ENCODE measurements around the gene MYO5C. TPM values are rescaled to one million over a fixed set of nuclear protein-coding genes. Genes with fewer than 3 reads are reported as not detected.
A peak's percentile ranks its signal among the peaks of the same experiment; 100 is the strongest.

Gene MYO5C
- total RNA-seq, 1 donor from 2014 or later = 6.3 TPM

- ATAC-seq (no peak), DNase-seq (ENCODE audit: low spot score) (no peak)
These were observed 81.1 kb downstream of the MYO5C start for GRCh38 chr15:52214553-52214952.

GRCh38 chr15:52213206-52213605 is 82.4 kb downstream of the MYO5C start:
- DNase-seq (ENCODE audit: low spot score) = no peak
- ATAC-seq = no peak

DNA sequence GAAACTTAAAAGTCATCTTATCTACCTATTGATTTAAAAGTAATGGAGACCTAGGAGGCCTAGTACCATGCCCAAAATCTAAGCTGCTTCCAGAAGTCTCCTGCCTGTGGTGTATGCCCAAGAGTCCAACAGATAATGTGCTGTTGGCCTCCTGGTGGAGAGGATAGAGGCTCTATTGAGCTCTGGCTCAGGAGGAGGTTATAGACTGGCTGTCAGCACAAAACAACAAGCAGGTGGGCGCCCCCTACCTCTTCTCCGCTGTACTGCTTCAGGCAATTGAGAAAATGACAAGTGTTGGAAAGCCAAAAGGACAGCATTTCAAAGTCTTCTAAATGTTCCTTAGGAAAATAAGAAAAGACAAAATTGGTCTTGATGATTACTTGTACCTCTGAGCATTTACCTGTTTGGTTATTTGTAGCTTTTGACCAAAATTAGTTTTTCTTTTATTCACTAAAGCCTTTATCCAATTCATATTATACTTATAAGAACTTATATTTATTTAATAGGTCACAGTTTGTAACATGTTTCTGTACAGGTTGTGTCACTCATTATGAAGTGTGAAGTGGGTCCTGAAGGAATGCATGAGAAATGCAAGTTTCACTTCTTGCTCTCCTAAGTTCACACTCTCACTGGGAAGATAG is 87.2 kb downstream of the MYO5C start:
- DNase-seq (ENCODE audit: low spot score) = peak; percentile 57
- peak; percentile 88 for ATAC-seq

DNA sequence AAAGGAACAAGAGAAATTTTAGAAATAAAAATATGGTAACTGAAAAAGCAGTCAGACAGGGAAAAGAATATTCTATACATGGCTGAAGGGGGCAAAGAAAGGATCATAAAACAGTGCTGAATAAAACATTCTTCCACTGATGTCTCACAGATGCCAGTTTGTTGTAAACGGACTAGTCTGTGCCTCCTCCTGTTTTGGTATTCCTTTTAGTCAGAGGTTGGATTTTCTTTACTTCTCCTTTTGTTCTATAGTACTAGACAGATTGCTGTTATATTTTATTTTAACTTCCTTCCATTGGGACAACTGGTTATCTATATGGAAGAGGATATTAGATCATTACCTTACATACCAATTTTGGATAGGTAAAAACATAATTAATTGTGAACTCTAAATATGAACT is 88.4 kb downstream of the MYO5C start:
- DNase-seq (ENCODE audit: low spot score) (no peak), ATAC-seq (no peak)

DNA sequence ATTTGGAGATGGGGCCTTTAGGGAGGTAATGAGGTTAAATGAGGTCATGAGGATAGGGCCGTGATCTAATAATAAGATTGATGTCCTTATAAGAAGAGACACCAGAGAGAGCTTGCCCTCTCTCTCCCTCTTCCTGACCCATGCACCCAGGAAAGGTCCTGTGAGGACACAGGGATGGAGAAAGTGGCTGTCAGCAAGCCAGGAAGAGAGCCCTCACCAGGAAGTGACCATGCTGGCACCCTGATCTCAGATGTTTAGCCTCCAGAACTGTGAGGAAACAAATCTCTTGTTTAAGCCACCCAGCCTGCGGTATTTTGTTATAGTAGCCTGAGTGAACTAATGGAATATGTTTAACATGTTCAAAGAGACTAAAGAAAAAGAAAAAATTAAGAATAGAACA is 89.2 kb downstream of the MYO5C start:
- DNase-seq (ENCODE audit: low spot score) (peak; percentile 69), ATAC-seq (peak; percentile 92)

- ATAC-seq = no peak
These were observed 90.9 kb downstream of the MYO5C start for GRCh38 chr15:52204657-52205056.

GRCh38 chr15:52200831-52201365 is 94.7 kb downstream of the MYO5C start:
- no peak for DNase-seq (ENCODE audit: low spot score)

More at GRCh38 chr15:52204657-52205056, 90.9 kb downstream of the MYO5C start:
- no peak for DNase-seq (ENCODE audit: low spot score)

GRCh38 chr15:52199271-52199670 is 96.3 kb downstream of the MYO5C start:
- no peak for ATAC-seq

More at GRCh38 chr15:52200831-52201365, 94.7 kb downstream of the MYO5C start:
- ATAC-seq = no peak

GRCh38 chr15:52196891-52197290 is 98.7 kb downstream of the MYO5C start:
- no peak for DNase-seq (ENCODE audit: low spot score)
- ATAC-seq = no peak

More at GRCh38 chr15:52199271-52199670, 96.3 kb downstream of the MYO5C start:
- DNase-seq (ENCODE audit: low spot score) = no peak

GRCh38 chr15:52193791-52194190 is 101.8 kb downstream of the MYO5C start:
- no peak for DNase-seq (ENCODE audit: low spot score)
- no peak for ATAC-seq

DNA sequence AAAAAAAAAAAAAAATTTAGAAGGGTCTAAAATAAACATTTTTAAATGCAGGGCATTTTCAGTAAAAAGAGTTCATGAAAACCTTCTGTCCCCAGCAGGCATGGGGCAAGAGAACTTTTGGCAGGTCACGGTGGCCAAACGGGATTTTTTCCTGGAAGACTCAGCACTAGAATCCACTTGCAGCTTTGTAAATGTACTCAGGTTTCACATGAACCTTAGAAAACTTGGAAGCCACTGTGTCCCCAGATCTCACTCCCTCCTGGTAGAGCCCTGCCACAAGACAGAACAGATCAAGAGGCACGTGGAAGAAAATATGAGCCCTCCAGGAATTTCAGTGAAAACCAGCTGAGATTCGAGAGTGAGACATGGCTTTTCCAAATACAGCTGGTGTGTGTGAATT is 102.3 kb downstream of the MYO5C start:
- ATAC-seq (no peak), DNase-seq (ENCODE audit: low spot score) (no peak)

DNA sequence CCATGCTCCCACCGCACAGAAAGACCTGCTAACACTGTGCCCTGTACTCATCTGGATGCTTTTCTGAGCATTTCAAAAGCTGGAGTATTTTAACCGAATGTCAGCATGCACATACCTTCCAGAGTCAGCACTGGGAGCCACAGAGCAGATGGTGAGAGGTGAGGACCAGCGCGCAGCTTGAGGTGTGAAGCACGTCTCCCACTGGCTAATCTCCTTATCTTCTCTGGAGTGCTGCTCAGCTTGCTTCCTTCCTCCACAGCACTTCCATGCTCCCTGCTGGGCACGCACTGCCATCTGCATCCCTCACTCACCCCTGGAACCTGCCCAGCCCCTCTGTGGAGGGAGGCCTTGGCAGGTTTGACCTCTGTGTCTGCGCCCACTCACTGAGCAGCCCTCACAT is 104.4 kb downstream of the MYO5C start, which contains the start of gene GNB5:
Gene GNB5 (minus strand): TSS at position 186 of the 400 bp plus-strand sequence. CDS start 6,716 bp downstream, outside the sequence.
- DNase-seq (ENCODE audit: low spot score) (no peak), ATAC-seq (no peak)

DNA sequence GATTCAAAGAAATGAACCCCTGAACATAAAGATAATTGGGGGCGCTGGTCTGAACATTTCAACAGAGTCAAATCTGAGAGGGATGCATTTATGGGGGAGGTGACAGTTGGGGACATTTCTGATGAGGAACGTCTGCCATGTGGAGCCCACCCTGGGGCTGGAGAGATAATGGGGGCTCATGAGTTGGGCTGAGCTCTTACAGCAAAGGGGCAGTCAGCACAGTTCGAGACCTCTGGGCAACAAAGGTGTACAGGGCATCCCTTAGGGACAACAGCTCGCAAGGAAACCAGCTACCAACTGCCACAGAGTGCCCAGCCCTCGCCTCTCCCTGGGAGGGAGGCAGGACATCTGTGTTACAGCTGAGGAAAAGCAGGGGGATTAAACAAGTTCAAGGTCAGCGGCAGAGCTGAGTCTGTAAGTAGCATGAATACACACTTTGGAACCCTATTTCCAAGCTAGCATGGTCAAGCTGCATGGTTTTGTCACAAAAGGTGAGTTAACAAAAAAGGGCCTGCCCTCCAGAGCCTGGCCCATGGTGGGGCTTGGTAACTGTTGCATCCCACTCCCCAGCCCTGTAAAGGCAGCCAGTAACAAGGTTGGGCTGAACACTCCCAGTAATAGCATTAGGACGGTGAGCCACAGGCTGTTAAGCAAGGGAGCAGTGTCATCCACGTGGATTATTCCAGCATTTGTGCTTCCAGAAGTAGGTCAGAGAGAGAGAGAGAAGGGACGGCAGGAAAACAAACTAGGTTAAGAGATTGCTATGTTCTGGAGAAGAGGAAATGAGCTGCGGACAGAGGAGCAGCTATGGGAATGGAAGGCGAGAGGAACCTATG is 108.7 kb downstream of the MYO5C start:
- ATAC-seq = peak; percentile 74
- DNase-seq (ENCODE audit: low spot score) = no peak

- DNase-seq (ENCODE audit: low spot score) (peak; percentile 61), ATAC-seq (peak; percentile 68)
These were observed 110.4 kb downstream of the MYO5C start for GRCh38 chr15:52185151-52185561.

GRCh38 chr15:52184721-52185120 is 110.9 kb downstream of the MYO5C start:
- ATAC-seq = peak; percentile 29

GRCh38 chr15:52183562-52184173 is 111.9 kb downstream of the MYO5C start:
- ATAC-seq (peak; percentile 27), DNase-seq (ENCODE audit: low spot score) (no peak)

More at GRCh38 chr15:52184721-52185120, 110.9 kb downstream of the MYO5C start:
- no peak for DNase-seq (ENCODE audit: low spot score)

- ATAC-seq = no peak
These were observed 113.4 kb downstream of the MYO5C start for GRCh38 chr15:52181938-52182780.

GRCh38 chr15:52180851-52181450 is 114.7 kb downstream of the MYO5C start:
- ATAC-seq (no peak), DNase-seq (ENCODE audit: low spot score) (no peak)

More at GRCh38 chr15:52181938-52182780, 113.4 kb downstream of the MYO5C start:
- DNase-seq (ENCODE audit: low spot score) = no peak

DNA sequence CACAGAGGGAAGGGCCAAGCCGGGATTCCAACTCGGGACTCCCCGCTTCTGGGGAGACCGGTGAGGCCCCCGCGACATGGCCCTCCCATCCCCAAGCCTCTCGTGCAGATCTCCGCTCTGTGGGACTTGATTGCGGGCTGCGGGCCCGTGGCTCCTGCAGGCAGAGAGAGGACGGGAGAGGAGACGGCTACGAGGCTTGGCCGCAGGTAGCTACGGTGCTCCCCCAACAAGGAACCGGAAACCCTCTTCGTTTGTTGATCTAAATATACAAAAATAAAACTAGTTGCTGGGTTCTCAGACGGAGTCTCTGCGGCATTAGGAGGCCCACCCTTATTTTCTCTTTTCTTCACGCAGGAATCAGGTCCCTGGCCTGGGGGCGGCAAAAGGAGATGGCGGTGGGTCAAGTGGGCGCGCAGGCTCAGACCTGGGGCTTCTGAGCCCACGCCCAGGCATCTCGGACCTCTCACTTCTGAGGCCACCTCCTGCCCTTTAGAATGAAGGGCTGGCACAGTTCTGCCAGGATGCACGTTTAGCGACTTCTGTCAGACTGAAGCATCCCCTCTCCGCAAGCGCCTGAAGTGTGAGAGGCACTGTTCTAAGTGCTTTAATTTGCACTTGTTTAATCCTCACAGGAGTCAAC is 115.3 kb downstream of the MYO5C start:
- DNase-seq (ENCODE audit: low spot score) (no peak), ATAC-seq (peak; percentile 12)
